Calu3 (cell line): ENCODE data around the gene ATXN3. TPM values are rescaled to one million over a fixed set of nuclear protein-coding genes. Genes with fewer than 3 reads are reported as not detected.
"Not testable (repeated sequence)": the region's sequence is repeated elsewhere in the genome, so short reads cannot be mapped to it uniquely, and the experiment has no call there.

Experiments used
- BruUV-seq: library from RNA; stranded (reverse); fragments of 400-500 nt; replicated peaks from 2 replicates; lab custom pipeline; 2021; lab: Mats Ljungman, UMichigan
- CTCF ChIA-PET: fragments of 300-600 bp; sonication (Branson Sonifier 250); formaldehyde crosslinking; loops from one replicate; lab custom pipeline; 2022; ENCODE audit warnings: antibody characterized with exemption; lab: Charles Lee
- DNase-seq: peaks from one replicate; pipeline ENCODE4 v3.0.0; 2022
- H3K27ac Mint-ChIP-seq: one replicate; pipeline ENCODE4 v1.8.0; 2022; ENCODE audit warnings: mixed read lengths; ENCODE audit not compliant: unreplicated experiment
- H3K27me3 Mint-ChIP-seq: one replicate; pipeline ENCODE4 v1.8.0; 2022; ENCODE audit warnings: mixed read lengths; ENCODE audit not compliant: unreplicated experiment
- H3K36me3 Mint-ChIP-seq: one replicate; pipeline ENCODE4 v1.8.0; 2022; ENCODE audit warnings: mild to moderate bottlenecking, moderate library complexity, mixed read lengths; ENCODE audit not compliant: insufficient read depth, unreplicated experiment
- H3K4me1 Mint-ChIP-seq: one replicate; pipeline ENCODE4 v1.8.0; 2022; ENCODE audit warnings: mild to moderate bottlenecking, low read depth, mixed read lengths; ENCODE audit not compliant: unreplicated experiment
- H3K4me3 Mint-ChIP-seq: one replicate; pipeline ENCODE4 v1.8.0; 2022; ENCODE audit warnings: mild to moderate bottlenecking, low read depth, moderate library complexity, mixed read lengths; ENCODE audit not compliant: unreplicated experiment
- H3K9me3 Mint-ChIP-seq: one replicate; pipeline ENCODE4 v1.8.0; 2022; ENCODE audit warnings: low read depth, mixed read lengths; ENCODE audit not compliant: unreplicated experiment
- intact Hi-C: fragments of 100-400 bp; cut with micrococcal nuclease; formaldehyde crosslinking; loops from one replicate; pipeline ENCODE4 v1.10.0; 2022; ENCODE audit not compliant: unreplicated experiment
- total RNA-seq: library from RNA; stranded (reverse); gene quantifications from 2 replicates; pipeline ENCODE4 v1.2.3, GENCODE V29; 2022
- TF ChIP-seq, protein P1 (sequence below): fragments of 200-600 bp; IDR thresholded peaks from one replicate; pipeline ENCODE4 v1.8.0; 2022; ENCODE audit warnings: antibody characterized with exemption; ENCODE audit not compliant: unreplicated experiment

ATXN3 gene
- total RNA-seq, 1 experiment from 2014 or later: 21.8 TPM

- H3K27ac Mint-ChIP-seq: no peak overlapping the region
- intact Hi-C loops: no loop called here
- no TSS peak for BruUV-seq
- TF ChIP-seq, protein P1, sequence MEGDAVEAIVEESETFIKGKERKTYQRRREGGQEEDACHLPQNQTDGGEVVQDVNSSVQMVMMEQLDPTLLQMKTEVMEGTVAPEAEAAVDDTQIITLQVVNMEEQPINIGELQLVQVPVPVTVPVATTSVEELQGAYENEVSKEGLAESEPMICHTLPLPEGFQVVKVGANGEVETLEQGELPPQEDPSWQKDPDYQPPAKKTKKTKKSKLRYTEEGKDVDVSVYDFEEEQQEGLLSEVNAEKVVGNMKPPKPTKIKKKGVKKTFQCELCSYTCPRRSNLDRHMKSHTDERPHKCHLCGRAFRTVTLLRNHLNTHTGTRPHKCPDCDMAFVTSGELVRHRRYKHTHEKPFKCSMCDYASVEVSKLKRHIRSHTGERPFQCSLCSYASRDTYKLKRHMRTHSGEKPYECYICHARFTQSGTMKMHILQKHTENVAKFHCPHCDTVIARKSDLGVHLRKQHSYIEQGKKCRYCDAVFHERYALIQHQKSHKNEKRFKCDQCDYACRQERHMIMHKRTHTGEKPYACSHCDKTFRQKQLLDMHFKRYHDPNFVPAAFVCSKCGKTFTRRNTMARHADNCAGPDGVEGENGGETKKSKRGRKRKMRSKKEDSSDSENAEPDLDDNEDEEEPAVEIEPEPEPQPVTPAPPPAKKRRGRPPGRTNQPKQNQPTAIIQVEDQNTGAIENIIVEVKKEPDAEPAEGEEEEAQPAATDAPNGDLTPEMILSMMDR: no peak
- peaks cover 9% of the 10 kb centered on the region for H3K36me3 Mint-ChIP-seq
- H3K4me1 Mint-ChIP-seq: no peaks in the 10 kb centered on the region
- no peak for DNase-seq
- no peak overlapping the region for H3K4me3 Mint-ChIP-seq
- H3K9me3 Mint-ChIP-seq: no peaks in the 10 kb centered on the region
- H3K27me3 Mint-ChIP-seq: no peaks in the 10 kb centered on the region
- CTCF ChIA-PET: interaction anchor here (0.7 to 1.0 kb wide), 2 partner anchors 18 to 41 kb away, joined by 3 read pairs; partner anchors contain the start of gene ATXN3
Observed at GRCh38 chr14:92088494-92088893, 17.9 kb downstream of the ATXN3 start.

DNA sequence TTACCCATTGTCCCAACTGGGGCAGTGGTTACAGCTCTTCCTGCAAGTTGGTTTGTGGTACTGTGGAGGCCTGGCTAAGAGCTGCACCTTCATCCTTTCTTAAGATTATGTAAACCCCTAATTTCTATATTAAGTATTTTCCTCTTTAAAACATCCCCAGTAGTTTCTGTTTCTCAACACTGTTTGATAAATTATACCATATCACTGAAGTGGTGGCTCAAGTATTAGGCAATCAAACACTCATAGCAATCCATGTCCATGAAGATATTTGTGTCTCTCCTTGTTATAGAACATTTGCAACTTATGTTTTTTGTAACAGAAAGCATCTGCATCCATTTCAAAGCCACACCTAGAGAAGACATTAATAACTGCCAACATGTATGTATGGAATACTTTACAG lies 31.8 kb downstream of the ATXN3 start:
- Mint-ChIP-seq H3K4me3 (no peak overlapping the region), H3K27ac (no peak overlapping the region)
- no TSS peak for BruUV-seq

GRCh38 chr14:92058006-92058917 lies 48.1 kb downstream of the ATXN3 start:
- DNase-seq: no peak
- H3K4me1 Mint-ChIP-seq: no peaks in the 10 kb centered on the region

More for the DNA sequence above, 31.8 kb downstream of the ATXN3 start:
- intact Hi-C loops: no loop called here
- TF ChIP-seq, protein P1: no peak
- no peak for DNase-seq
- CTCF ChIA-PET: interaction anchor here (0.7 kb wide), 1 partner anchor 28 kb away, joined by 4 read pairs; no protein-coding TSS in a partner anchor
- no peaks in the 10 kb centered on the region for H3K27me3 Mint-ChIP-seq
- no peaks in the 10 kb centered on the region for H3K9me3 Mint-ChIP-seq
- H3K36me3 Mint-ChIP-seq: no peaks in the 10 kb centered on the region
- no peaks in the 10 kb centered on the region for H3K4me1 Mint-ChIP-seq

GRCh38 chr14:92049781-92050180 lies 56.6 kb downstream of the ATXN3 start:
- TF ChIP-seq, protein P1: no peak
- H3K4me3 Mint-ChIP-seq: no peak overlapping the region
- no TSS peak for BruUV-seq
- no peaks in the 10 kb centered on the region for H3K27me3 Mint-ChIP-seq
- intact Hi-C loops: no loop called here
- no peaks in the 10 kb centered on the region for H3K4me1 Mint-ChIP-seq
- CTCF ChIA-PET: no interaction called here
- no peaks in the 10 kb centered on the region for H3K36me3 Mint-ChIP-seq
- no peak overlapping the region for H3K27ac Mint-ChIP-seq
- no peak for DNase-seq
- peaks cover 7% of the 10 kb centered on the region for H3K9me3 Mint-ChIP-seq

More at GRCh38 chr14:92058006-92058917, 48.1 kb downstream of the ATXN3 start:
- CTCF ChIA-PET: no interaction called here
- intact Hi-C loops: no loop called here
- TF ChIP-seq, protein P1: no peak
- no peaks in the 10 kb centered on the region for H3K27me3 Mint-ChIP-seq
- H3K36me3 Mint-ChIP-seq: peaks cover 4% of the 10 kb centered on the region
- no peak overlapping the region for H3K27ac Mint-ChIP-seq
- H3K9me3 Mint-ChIP-seq: no peaks in the 10 kb centered on the region
- no peak overlapping the region for H3K4me3 Mint-ChIP-seq
- BruUV-seq: no TSS peak

DNA sequence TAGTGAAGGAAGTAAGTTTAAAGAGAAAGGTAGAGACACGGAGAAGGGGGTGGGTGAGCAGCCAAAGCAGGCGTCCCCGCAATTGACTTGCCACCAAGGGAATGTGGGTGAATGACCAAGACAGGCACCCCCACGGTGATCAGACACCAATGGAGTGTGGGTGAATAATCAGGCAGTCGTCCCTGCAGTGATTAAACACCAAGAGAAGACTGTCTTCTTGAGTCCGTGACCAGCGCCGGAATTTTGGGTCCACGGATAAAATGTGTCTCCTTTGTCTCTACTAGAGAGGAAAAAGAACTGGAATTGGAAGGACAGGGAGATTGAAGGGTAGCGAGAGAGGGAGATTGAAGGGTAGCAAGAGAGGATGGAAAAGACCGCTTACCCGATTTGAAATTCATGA lies 57.2 kb downstream of the ATXN3 start:
- intact Hi-C loops, DNase-seq, H3K36me3 Mint-ChIP-seq, CTCF ChIA-PET, H3K9me3 Mint-ChIP-seq, BruUV-seq, H3K4me1 Mint-ChIP-seq, H3K27me3 Mint-ChIP-seq, H3K4me3 Mint-ChIP-seq, H3K27ac Mint-ChIP-seq: not testable (repeated sequence)

DNA sequence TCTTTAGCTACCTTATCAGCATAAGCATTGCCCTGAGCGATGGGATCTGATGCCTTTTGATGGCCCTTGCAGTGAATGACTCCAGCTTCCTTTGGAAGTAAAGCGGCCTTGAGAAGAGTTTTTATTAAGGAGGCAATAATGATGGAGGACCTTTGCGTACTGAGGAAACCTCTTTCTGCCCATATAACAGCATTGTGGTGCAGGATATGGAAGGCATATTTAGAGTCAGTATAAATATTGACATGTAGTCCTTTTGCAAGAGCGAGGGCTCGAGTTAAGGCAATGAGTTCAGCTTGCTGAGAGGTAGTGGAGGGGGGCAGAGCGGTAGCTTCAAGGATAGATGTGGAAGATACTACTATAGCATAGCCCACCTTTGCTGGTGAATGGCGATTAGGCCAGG lies 60.5 kb downstream of the ATXN3 start:
- H3K27ac Mint-ChIP-seq, H3K27me3 Mint-ChIP-seq, intact Hi-C loops, H3K9me3 Mint-ChIP-seq, H3K36me3 Mint-ChIP-seq, H3K4me1 Mint-ChIP-seq, DNase-seq, BruUV-seq, H3K4me3 Mint-ChIP-seq: not testable (repeated sequence)
- CTCF ChIA-PET: interaction anchor here (0.6 kb wide), 1 partner anchor 29 kb away, joined by 4 read pairs; no protein-coding TSS in a partner anchor

DNA sequence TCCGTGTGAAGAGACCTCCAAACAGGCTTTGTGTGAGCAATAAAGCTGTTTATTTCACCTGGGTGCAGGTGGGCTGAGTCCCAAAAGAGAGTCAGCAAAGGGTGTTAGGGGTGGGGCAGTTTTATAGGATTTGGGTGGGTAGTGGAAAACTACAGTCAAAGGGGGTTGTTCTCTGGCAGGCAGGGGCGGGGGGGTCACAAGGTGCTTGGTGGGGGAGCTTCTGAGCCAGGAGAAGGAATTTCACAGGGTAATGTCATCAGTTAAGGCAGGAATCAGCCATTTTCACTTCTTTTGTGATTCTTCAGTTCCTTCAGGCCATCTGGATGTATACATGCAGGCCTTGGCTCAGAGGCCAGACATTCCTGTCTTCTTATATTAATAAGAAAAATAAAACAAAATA lies 64.6 kb downstream of the ATXN3 start:
- H3K4me3 Mint-ChIP-seq, BruUV-seq, CTCF ChIA-PET, H3K27ac Mint-ChIP-seq, DNase-seq, H3K27me3 Mint-ChIP-seq, H3K9me3 Mint-ChIP-seq, intact Hi-C loops: not testable (repeated sequence)
- Mint-ChIP-seq H3K4me1 (peaks cover 20% of the 10 kb centered on the region), H3K36me3 (peaks cover 35% of the 10 kb centered on the region)
